ENCODE data around the gene MYOG. TPM values are rescaled to one million over a fixed set of nuclear protein-coding genes. Genes with fewer than 3 reads are reported as not detected.

MYOG gene
- total and polyA plus RNA-seq, 2 of the 4 experiments (the other 2 are of a cell fraction): not detected

- Histone ChIP-seq H3K14ac (replicated peaks; ENCODE audit: low read depth, low read length) (no peak overlapping the region), H3K9me1 (ENCODE audit: insufficient read depth, low read length) (no peaks in the 10 kb centered on the region), H3K27me3 (ENCODE audit: control insufficient read depth, insufficient read depth, low read length) (no peaks in the 10 kb centered on the region; the same call in 1 of the 2 replicates), H3K4me1 (ENCODE audit: control insufficient read depth, insufficient read depth, low read length) (peaks cover 3% of the 10 kb centered on the region; the same call in 1 of the 2 replicates), H2BK20ac (ENCODE audit: low read depth, low read length) (no peak overlapping the region), H2BK5ac (ENCODE audit: low read depth, low read length, poor library complexity, severe bottlenecking) (no peak overlapping the region), H3K4me3 (ENCODE audit: insufficient read depth, low read depth, low read length) (no peak overlapping the region), H2BK120ac (ENCODE audit: low read depth, low read length) (no peak overlapping the region), H3K27ac (ENCODE audit: insufficient read depth, low read length) (no peak overlapping the region), H3K36me3 (ENCODE audit: control insufficient read depth, insufficient read depth, low read length) (peaks cover 18% of the 10 kb centered on the region), H4K20me1 (ENCODE audit: insufficient read depth, low read length) (no peaks in the 10 kb centered on the region), H3K9ac (ENCODE audit: low read depth, low read length) (no peak overlapping the region), H3K56ac (ENCODE audit: extremely low read depth, insufficient read depth, low read length) (no peak overlapping the region), H3K9me3 (ENCODE audit: control insufficient read depth, insufficient read depth, low read length) (no peaks in the 10 kb centered on the region), H3K79me1 (ENCODE audit: low read depth in 1 of 2, low read length in 2 of 2) (no peaks in the 10 kb centered on the region), H2AFZ (replicated peaks; ENCODE audit: low read length, poor library complexity) (no peak overlapping the region), H4K5ac (ENCODE audit: low read depth, low read length) (no peak overlapping the region), H4K8ac (ENCODE audit: low read depth in 2 of 2, low read length in 2 of 2) (no peak overlapping the region), H3K18ac (ENCODE audit: low read depth, low read length) (no peak overlapping the region), H4K91ac (ENCODE audit: insufficient read depth, low read depth, low read length) (no peak overlapping the region), H3K4ac (ENCODE audit: low read depth, low read length) (no peak overlapping the region), H2AK5ac (ENCODE audit: low read depth, low read length) (no peak overlapping the region), H2AK9ac (replicated peaks; ENCODE audit: low read depth, low read length, poor library complexity) (no peak overlapping the region), H2BK15ac (ENCODE audit: low read depth, low read length) (no peak overlapping the region), H3K23ac (ENCODE audit: low read depth, low read length) (no peak overlapping the region), H3K4me2 (ENCODE audit: low read depth, low read length) (no peak overlapping the region)
- CTCF ChIA-PET: interaction anchor here (1.1 kb wide), 1 partner anchor 163 kb away, joined by 3 read pairs; no protein-coding TSS in a partner anchor
- dilution Hi-C loops (cut with HindIII; ENCODE audit: low sequenced_read_pairs, unreplicated experiment): no loop called here
- ATAC-seq (ENCODE audit: low read depth): peak; percentile 66
- no peak for TF ChIP-seq SMC3 (IDR thresholded peaks at IDR 0.05; ENCODE audit: low read depth, low read length)
- TF ChIP-seq MXI1 (IDR thresholded peaks at IDR 0.05; ENCODE audit: borderline replicate concordance, low read depth, low read length): no peak
- TF ChIP-seq FOS (IDR thresholded peaks at IDR 0.05; ENCODE audit: low read depth, low read length): no peak
- TF ChIP-seq USF2 (IDR thresholded peaks at IDR 0.05; ENCODE audit: low read depth, low read length): no peak
- TF ChIP-seq BHLHE40 (IDR thresholded peaks at IDR 0.05; ENCODE audit: low read depth, low read length): no peak
- no peak for TF ChIP-seq CEBPB (IDR thresholded peaks at IDR 0.05; ENCODE audit: low read depth, low read length)
- no peak for TF ChIP-seq ELK1 (IDR thresholded peaks at IDR 0.05; ENCODE audit: borderline replicate concordance, low read depth, low read length)
- TF ChIP-seq RCOR1 (IDR thresholded peaks at IDR 0.05; ENCODE audit: insufficient replicate concordance, low read length): no peak
- TF ChIP-seq CHD1 (IDR thresholded peaks at IDR 0.05; ENCODE audit: low read depth, low read length): no peak
- no peak for TF ChIP-seq MAFK (IDR thresholded peaks at IDR 0.05; ENCODE audit: low read depth, low read length)
- no peak for TF ChIP-seq CTCF (conservative IDR thresholded peaks at IDR 0.05; ENCODE audit: low read depth, low read length)
- no peak for TF ChIP-seq RFX5 (IDR thresholded peaks at IDR 0.05; ENCODE audit: low read depth, low read length)
- no peak for TF ChIP-seq RAD21 (IDR thresholded peaks at IDR 0.05; ENCODE audit: low read length)
- in situ Hi-C loops (cut with MboI; ENCODE audit: low sequenced_read_pairs): no loop called here
- intact Hi-C loops (cut with micrococcal nuclease): no loop called here
- POLR2A ChIA-PET (ENCODE audit: unreplicated experiment): interaction anchor here (0.5 kb wide), 1 partner anchor 12 kb away, joined by 5 read pairs; no protein-coding TSS in a partner anchor
- no TSS peak for BruUV-seq (replicated peaks)
- 33% methylated on average over 4 of the region's 10 CpGs; no CpG with 5 or more reads in 1 of the 2 experiments for WGBS, 2 experiments (ENCODE audit: extremely low coverage in 2 of 2, insufficient read length in 1 of 2)
- peak; percentile 42 for DNase-seq
Observed at GRCh38 chr1:203057911-203058675, 27.7 kb downstream of the MYOG start.

Measured in IMR-90 (cell line).